Prostate gland (tissue), 2 donors: Measurements from ENCODE around the gene SH3D19. TPM values are rescaled to one million over a fixed set of nuclear protein-coding genes. Genes with fewer than 3 reads are reported as not detected.

ENCODE experiments used
- DNase-seq: peaks from one replicate; pipeline ENCODE4 v3.0.0-alpha.2; 2019; ENCODE audit warnings: low spot score
- H3K27ac ChIP-seq, 2 donors: fragments of 200-600 bp; sonication (generic); 2 replicates each; pipeline ENCODE4 v1.5.1; 2017 to 2019
- H3K27me3 ChIP-seq: fragments of 200-600 bp; sonication (generic); replicated peaks from 2 replicates; pipeline ENCODE4 v1.5.1; 2019; ENCODE audit not compliant: insufficient read depth
- H3K36me3 ChIP-seq, 2 donors: fragments of 200-600 bp; sonication (generic); 1 replicate in 1 of 2; 2 replicates in 1 of 2; pipeline versions ENCODE4 v1.5.1 to v1.8.1; 2017 to 2019
- H3K4me1 ChIP-seq: fragments of 200-600 bp; sonication (generic); replicated peaks from 2 replicates; pipeline ENCODE4 v1.5.1; 2019
- H3K4me3 ChIP-seq, 2 donors: fragments of 200-600 bp; sonication (generic); 2 replicates each; pipeline ENCODE4 v1.5.1; 2017 to 2019
- H3K9me3 ChIP-seq: fragments of 200-600 bp; sonication (generic); 2 replicates; pipeline ENCODE4 v1.5.1; 2017
- POLR2A ChIP-seq: fragments of 450-650 bp; IDR thresholded peaks from one replicate; pipeline ENCODE4 v1.6.1; 2016; ENCODE audit warnings: antibody characterized with exemption, mild to moderate bottlenecking
- POLR2AphosphoS5 ChIP-seq: sonication (generic); formaldehyde crosslinking; IDR thresholded peaks from one replicate; pipeline ENCODE4 v1.6.1; 2017; ENCODE audit warnings: antibody characterized with exemption
- WGBS: methylation state at CpG from one replicate; pipeline ENCODE4 v1.1.5; 2018; 5-methylcytosine and 5-hydroxymethylcytosine counted together
- intact Hi-C: fragments of 100-400 bp; cut with DNase I; formaldehyde crosslinking; loops from one replicate; pipeline ENCODE4 v1.14.2; 2022
- total RNA-seq, 2 donors: library from RNA; depleted of rRNA; stranded (reverse); fragments of >200 nt; gene quantifications; one replicate each; pipeline ENCODE4 v1.1.0, GENCODE V29; 2016
- TF ChIP-seq, protein P1 (sequence below), 4 experiments: fragments of 200-600 bp in 2 of 4; fragments of 450-650 bp in 2 of 4; sonication (generic) in 2 of 4; IDR thresholded peaks; 1 replicate in 3 of 4; 2 replicates in 1 of 4; pipeline ENCODE4 v1.5.1; 2016 to 2019; ENCODE audit warnings: antibody characterized with exemption in 4 of 4, mild to moderate bottlenecking in 2 of 4, moderate library complexity in 2 of 4

Gene SH3D19
- total RNA-seq, 2 donors from 2014 or later = 27.1 to 61.1 TPM

DNA sequence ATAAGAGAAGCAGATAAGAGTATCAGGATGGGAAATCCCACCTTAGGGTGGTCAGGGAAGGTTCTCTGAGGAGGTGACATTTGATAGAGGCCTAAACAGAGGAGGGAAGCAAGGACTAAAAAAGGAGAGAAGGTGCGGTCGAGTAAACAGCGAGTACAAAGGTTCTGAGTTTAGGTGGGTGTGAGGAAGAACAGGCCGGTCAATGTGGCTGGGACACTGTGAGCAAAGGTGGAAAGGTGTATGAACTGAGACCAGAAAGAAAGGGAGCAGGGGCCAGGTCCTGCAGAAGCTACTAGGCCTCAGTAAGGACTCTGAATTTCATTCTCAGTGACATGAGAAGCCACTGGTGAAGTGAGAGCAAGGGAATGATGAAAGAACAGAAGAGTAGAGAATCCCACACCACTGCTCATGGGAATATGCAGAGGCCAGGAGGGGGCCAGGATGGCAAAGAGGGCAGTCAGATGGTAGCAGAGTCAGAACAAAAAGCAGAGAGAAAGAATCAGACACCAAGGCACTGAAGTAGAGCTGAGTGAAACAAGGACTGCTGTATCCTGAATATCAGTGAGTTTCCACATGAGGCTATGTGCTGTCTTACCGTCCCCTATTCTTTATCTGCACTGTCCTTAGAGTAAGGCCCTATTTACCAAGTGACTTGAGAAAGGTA lies 30.4 kb downstream of the SH3D19 start:
- intact Hi-C loops = no loop called here
- no peaks in the 10 kb centered on the region for H3K4me1 ChIP-seq
- H3K27ac ChIP-seq = no peak overlapping the region
- WGBS = 92% methylated on average over 5 of the region's 5 CpGs
- no peaks in the 10 kb centered on the region for H3K27me3 ChIP-seq
- no peaks in the 10 kb centered on the region for H3K9me3 ChIP-seq
- no peaks in the 10 kb centered on the region for H3K36me3 ChIP-seq
- TF ChIP-seq, protein P1, sequence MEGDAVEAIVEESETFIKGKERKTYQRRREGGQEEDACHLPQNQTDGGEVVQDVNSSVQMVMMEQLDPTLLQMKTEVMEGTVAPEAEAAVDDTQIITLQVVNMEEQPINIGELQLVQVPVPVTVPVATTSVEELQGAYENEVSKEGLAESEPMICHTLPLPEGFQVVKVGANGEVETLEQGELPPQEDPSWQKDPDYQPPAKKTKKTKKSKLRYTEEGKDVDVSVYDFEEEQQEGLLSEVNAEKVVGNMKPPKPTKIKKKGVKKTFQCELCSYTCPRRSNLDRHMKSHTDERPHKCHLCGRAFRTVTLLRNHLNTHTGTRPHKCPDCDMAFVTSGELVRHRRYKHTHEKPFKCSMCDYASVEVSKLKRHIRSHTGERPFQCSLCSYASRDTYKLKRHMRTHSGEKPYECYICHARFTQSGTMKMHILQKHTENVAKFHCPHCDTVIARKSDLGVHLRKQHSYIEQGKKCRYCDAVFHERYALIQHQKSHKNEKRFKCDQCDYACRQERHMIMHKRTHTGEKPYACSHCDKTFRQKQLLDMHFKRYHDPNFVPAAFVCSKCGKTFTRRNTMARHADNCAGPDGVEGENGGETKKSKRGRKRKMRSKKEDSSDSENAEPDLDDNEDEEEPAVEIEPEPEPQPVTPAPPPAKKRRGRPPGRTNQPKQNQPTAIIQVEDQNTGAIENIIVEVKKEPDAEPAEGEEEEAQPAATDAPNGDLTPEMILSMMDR (IDR thresholded peaks at IDR 0.05) = no peak
- TF ChIP-seq POLR2AphosphoS5 (no peak), POLR2A (no peak)
- no peak overlapping the region for H3K4me3 ChIP-seq
- no peak for DNase-seq

DNA sequence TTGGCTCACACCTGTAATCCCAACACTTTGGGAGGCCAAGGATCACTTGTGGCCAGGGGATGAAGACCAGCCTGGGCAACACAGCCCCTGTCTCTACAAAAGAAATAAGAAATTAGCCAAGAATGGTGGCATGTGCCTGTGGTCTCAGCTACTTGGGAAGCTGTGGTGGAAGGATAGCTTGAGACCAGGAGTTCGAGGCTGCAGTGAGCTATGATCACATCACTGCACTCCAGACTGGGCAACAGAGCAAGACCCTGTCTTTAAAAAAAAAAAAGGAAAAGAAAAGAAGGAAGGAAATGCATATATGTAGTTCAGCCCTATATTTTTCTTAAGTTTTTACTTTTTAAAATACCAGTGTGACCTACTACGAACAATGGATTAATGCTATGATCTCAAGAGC lies 33.4 kb downstream of the SH3D19 start:
- Histone ChIP-seq H3K4me3 (no peak overlapping the region), H3K9me3 (no peaks in the 10 kb centered on the region), H3K4me1 (no peaks in the 10 kb centered on the region), H3K27ac (no peak overlapping the region), H3K27me3 (no peaks in the 10 kb centered on the region), H3K36me3 (no peaks in the 10 kb centered on the region)
- TF ChIP-seq POLR2AphosphoS5 (no peak), POLR2A (no peak)
- TF ChIP-seq, protein P1 (IDR thresholded peaks at IDR 0.05) = no peak
- intact Hi-C loops = no loop called here
- 91% methylated on average over 2 of the region's 2 CpGs for WGBS
- DNase-seq = no peak

DNA sequence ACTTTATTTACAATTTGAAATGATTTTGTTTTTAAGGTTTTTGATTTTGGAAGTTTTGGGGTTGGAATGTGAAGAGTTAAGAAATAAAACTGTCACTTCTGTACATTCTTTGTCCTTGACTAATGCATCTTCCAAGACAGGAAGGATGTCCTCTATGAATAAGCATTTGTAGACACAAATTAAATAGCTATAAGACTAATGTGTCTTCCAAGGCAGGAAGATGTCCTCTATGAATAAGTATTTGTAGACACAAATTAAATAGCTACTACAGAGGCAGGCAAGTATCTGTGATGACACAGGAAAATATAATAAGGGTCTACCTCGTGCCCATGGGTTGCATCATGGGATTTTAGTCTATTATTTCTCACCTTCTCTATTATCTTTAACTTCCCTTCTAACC lies 33.9 kb downstream of the SH3D19 start:
- Histone ChIP-seq H3K36me3 (no peaks in the 10 kb centered on the region), H3K27me3 (no peaks in the 10 kb centered on the region), H3K4me3 (no peak overlapping the region), H3K27ac (no peak overlapping the region), H3K4me1 (no peaks in the 10 kb centered on the region), H3K9me3 (no peaks in the 10 kb centered on the region)
- 39% methylated on average over 1 of the region's 1 CpG for WGBS
- TF ChIP-seq POLR2A = no peak
- no peak for TF ChIP-seq POLR2AphosphoS5
- TF ChIP-seq, protein P1 (IDR thresholded peaks at IDR 0.05) = no peak
- no peak for DNase-seq
- intact Hi-C loops = no loop called here

DNA sequence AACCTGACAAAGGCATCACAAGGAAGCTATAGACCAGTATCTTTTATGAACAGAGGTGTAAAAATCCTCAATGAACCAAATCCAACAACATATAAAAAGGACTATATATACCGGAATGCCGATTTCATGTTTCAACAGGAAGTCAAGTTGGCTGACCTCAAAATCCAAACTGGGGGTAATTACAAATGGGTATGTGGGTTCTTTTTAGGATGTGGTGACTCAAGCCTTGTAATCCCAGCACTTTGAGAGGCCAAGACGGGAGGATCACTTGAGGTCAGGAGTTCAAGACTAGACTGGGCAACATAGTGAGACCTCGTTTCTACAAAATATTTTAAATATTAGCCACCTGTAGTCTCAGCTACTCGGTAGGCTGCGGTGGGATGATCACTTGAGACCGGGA lies 38.0 kb downstream of the SH3D19 start:
- no peaks in the 10 kb centered on the region for H3K4me1 ChIP-seq
- no peaks in the 10 kb centered on the region for H3K27me3 ChIP-seq
- no peak for DNase-seq
- WGBS = 91% methylated on average over 7 of the region's 7 CpGs
- no peaks in the 10 kb centered on the region for H3K9me3 ChIP-seq
- no peaks in the 10 kb centered on the region for H3K36me3 ChIP-seq
- no peak overlapping the region for H3K27ac ChIP-seq
- TF ChIP-seq POLR2AphosphoS5 (no peak), POLR2A (no peak)
- H3K4me3 ChIP-seq = no peak overlapping the region
- intact Hi-C loops = no loop called here

- H3K4me1 ChIP-seq = no peaks in the 10 kb centered on the region
- intact Hi-C loops = no loop called here
- H3K27ac ChIP-seq = no peak overlapping the region
- no peaks in the 10 kb centered on the region for H3K27me3 ChIP-seq
- no peak overlapping the region for H3K4me3 ChIP-seq
- WGBS = 62% methylated on average over 4 of the region's 4 CpGs
- no peak for TF ChIP-seq POLR2AphosphoS5
- TF ChIP-seq, protein P1 (IDR thresholded peaks at IDR 0.05) = no peak
- no peak for TF ChIP-seq POLR2A
- no peaks in the 10 kb centered on the region for H3K9me3 ChIP-seq
- no peak for DNase-seq
- no peaks in the 10 kb centered on the region for H3K36me3 ChIP-seq
These were observed 40.7 kb downstream of the SH3D19 start for GRCh38 chr4:151284534-151285245.
